Amniotic stem cell (primary cell): ENCODE data around the gene SPSB3.
A peak's percentile ranks its signal among the peaks of the same experiment; 100 is the strongest.

Experiments
- DNase-seq: peaks from one replicate; lab custom pipeline; 2025; lab: John Stamatoyannopoulos, UW

SPSB3 gene

GRCh38 chr16:1775006-1775845 lies 7.1 kb downstream of the SPSB3 start:
- DNase-seq = no peak

GRCh38 chr16:1774448-1774780 lies 8.0 kb downstream of the SPSB3 start:
- DNase-seq = no peak

GRCh38 chr16:1773703-1774447 lies 8.5 kb downstream of the SPSB3 start:
- DNase-seq = no peak

GRCh38 chr16:1772908-1773702 lies 9.3 kb downstream of the SPSB3 start, which contains the start of gene MRPS34:
Gene MRPS34, minus strand, starts transcription at chr16:1773134. Its CDS starts 15 bp downstream, at chr16:1773119.
- peak; percentile 74 for DNase-seq

- DNase-seq = no peak
These were observed 9.9 kb downstream of the SPSB3 start, which contains the start of gene EME2 for GRCh38 chr16:1772362-1772907. Gene EME2, plus strand, starts transcription at chr16:1772810. Its CDS starts 418 bp downstream, at chr16:1773228.

GRCh38 chr16:1771864-1772361 lies 10.5 kb downstream of the SPSB3 start:
- no peak for DNase-seq

GRCh38 chr16:1771188-1771863 lies 11.0 kb downstream of the SPSB3 start, which contains the start of gene NME3:
Gene NME3, minus strand, starts transcription at chr16:1771543. Its CDS starts 9 bp downstream, at chr16:1771534.
- DNase-seq = peak; percentile 13

- no peak for DNase-seq
These were observed 11.8 kb downstream of the SPSB3 start for GRCh38 chr16:1770328-1771187.

- no peak for DNase-seq
These were observed 12.7 kb downstream of the SPSB3 start for GRCh38 chr16:1769402-1770300.

GRCh38 chr16:1768767-1769401 lies 13.5 kb downstream of the SPSB3 start:
- no peak for DNase-seq

GRCh38 chr16:1768061-1768766 lies 14.2 kb downstream of the SPSB3 start:
- no peak for DNase-seq

- DNase-seq = no peak
These were observed 15.0 kb downstream of the SPSB3 start for GRCh38 chr16:1767116-1767994.

GRCh38 chr16:1766701-1767100 lies 15.7 kb downstream of the SPSB3 start:
- DNase-seq = no peak

- DNase-seq = no peak
These were observed 16.1 kb downstream of the SPSB3 start for GRCh38 chr16:1766231-1766630.

- DNase-seq = no peak
These were observed 16.5 kb downstream of the SPSB3 start for GRCh38 chr16:1765826-1766225.

GRCh38 chr16:1764971-1765370 lies 17.4 kb downstream of the SPSB3 start:
- DNase-seq = no peak
